Right forelimb (tissue), 1 donor: ENCODE measurements around the gene LMNA.
"Not testable (repeated sequence)": the region's sequence is repeated elsewhere in the genome, so short reads cannot be mapped to it uniquely, and the experiment has no call there.

Experiments
- DNase-seq: peaks from one replicate; pipeline ENCODE4 v3.0.0-alpha.2; 2018

LMNA gene

GRCh38 chr1:156164125-156164831 lies 49.8 kb downstream of the LMNA start:
- no peak for DNase-seq

- no peak for DNase-seq
Observed at GRCh38 chr1:156165083-156165482, 50.6 kb downstream of the LMNA start.

- DNase-seq, result no peak
Observed at GRCh38 chr1:156167536-156167935, 53.0 kb downstream of the LMNA start.

- DNase-seq, result no peak
Observed at GRCh38 chr1:156172696-156173470, 58.4 kb downstream of the LMNA start.

GRCh38 chr1:156176610-156177210 lies 62.2 kb downstream of the LMNA start:
- no peak for DNase-seq

- no peak for DNase-seq
Observed at GRCh38 chr1:156177919-156178654, 63.6 kb downstream of the LMNA start.

GRCh38 chr1:156180471-156180870 lies 66.0 kb downstream of the LMNA start:
- DNase-seq, result no peak

- not testable (repeated sequence) for DNase-seq
Observed at GRCh38 chr1:156181391-156181924, 66.9 kb downstream of the LMNA start.

GRCh38 chr1:156182010-156182779 lies 67.7 kb downstream of the LMNA start:
- DNase-seq, result not testable (repeated sequence)

GRCh38 chr1:156186347-156187177 lies 72.1 kb downstream of the LMNA start:
- DNase-seq, result not testable (repeated sequence)
